Osteoblast (primary cell): ENCODE measurements around the gene MTHFD2L. TPM values are rescaled to one million over a fixed set of nuclear protein-coding genes. Genes with fewer than 3 reads are reported as not detected.

Experiments
- DNase-seq: peaks from one replicate; pipeline ENCODE4 v3.0.0; 2011; ENCODE audit warnings: low spot score, mixed read lengths; ENCODE audit not compliant: insufficient read length; ENCODE audit errors: missing footprints
- H2AFZ ChIP-seq: 2 replicates; pipeline ENCODE4 v1.6.0; 2011; ENCODE audit warnings: mild to moderate bottlenecking, low read length
- H3K27ac ChIP-seq: 2 replicates; pipeline ENCODE4 v1.5.1; 2011; ENCODE audit warnings: mild to moderate bottlenecking, low read depth, low read length, moderate library complexity
- H3K27me3 ChIP-seq: 2 replicates; pipeline ENCODE4 v1.6.0; 2012; ENCODE audit warnings: mild to moderate bottlenecking, control low read depth, inconsistent platforms, low read length, moderate library complexity; ENCODE audit not compliant: insufficient read depth
- H3K36me3 ChIP-seq: 2 replicates; pipeline ENCODE4 v1.5.1; 2011; ENCODE audit warnings: mild to moderate bottlenecking, low read length, control low read depth, moderate library complexity; ENCODE audit not compliant: insufficient read depth
- H3K4me1 ChIP-seq: 2 replicates; pipeline ENCODE4 v1.5.1; 2011; ENCODE audit warnings: mild to moderate bottlenecking, low read length, control low read depth, moderate library complexity; ENCODE audit not compliant: insufficient read depth
- H3K4me2 ChIP-seq: 2 replicates; pipeline ENCODE4 v1.6.0; 2011; ENCODE audit warnings: mild to moderate bottlenecking, low read length; ENCODE audit not compliant: insufficient read depth
- H3K4me3 ChIP-seq: fragments of 200-600 bp; sonication (generic); 3 replicates; pipeline ENCODE4 v1.5.1; 2012; ENCODE audit warnings: mild to moderate bottlenecking, low read length, inconsistent platforms; ENCODE audit not compliant: insufficient read depth
- H3K79me2 ChIP-seq: 2 replicates; pipeline ENCODE4 v1.6.0; 2012; ENCODE audit warnings: mild to moderate bottlenecking, low read length, control low read depth, inconsistent platforms; ENCODE audit not compliant: insufficient read depth
- H3K9me3 ChIP-seq: 2 replicates; pipeline ENCODE4 v1.5.1; 2011; ENCODE audit warnings: low read depth, low read length, control low read depth
- H4K20me1 ChIP-seq: 2 replicates; pipeline ENCODE4 v1.6.0; 2012; ENCODE audit warnings: mild to moderate bottlenecking, low read length, control low read depth; ENCODE audit not compliant: insufficient read depth
- CTCF ChIP-seq: IDR thresholded peaks from 2 replicates; pipeline ENCODE4 v1.5.1; 2011; ENCODE audit warnings: mild to moderate bottlenecking, low read depth, low read length, moderate library complexity; ENCODE audit errors: extremely low read depth
- total RNA-seq: library from RNA; depleted of rRNA; stranded (reverse); fragments of >200 nt; gene quantifications from 2 replicates; pipeline ENCODE4 v1.2.3, GENCODE V29; 2012

Gene MTHFD2L
- total RNA-seq, 1 donor: 13.0 TPM

GRCh38 chr4:74109870-74110605 is 47.9 kb upstream of the MTHFD2L start:
- DNase-seq: no peak
- Histone ChIP-seq H3K4me1 (peaks cover 66% of the 10 kb centered on the region), H4K20me1 (no peaks in the 10 kb centered on the region), H3K79me2 (no peaks in the 10 kb centered on the region), H3K9me3 (no peaks in the 10 kb centered on the region), H3K4me3 (peak overlapping the region; percentile 41), H3K36me3 (no peaks in the 10 kb centered on the region), H2AFZ (no peak overlapping the region), H3K27ac (peak overlapping the region; percentile 100), H3K4me2 (peak overlapping the region; percentile 84), H3K27me3 (no peaks in the 10 kb centered on the region)
- TF ChIP-seq CTCF: no peak

DNA sequence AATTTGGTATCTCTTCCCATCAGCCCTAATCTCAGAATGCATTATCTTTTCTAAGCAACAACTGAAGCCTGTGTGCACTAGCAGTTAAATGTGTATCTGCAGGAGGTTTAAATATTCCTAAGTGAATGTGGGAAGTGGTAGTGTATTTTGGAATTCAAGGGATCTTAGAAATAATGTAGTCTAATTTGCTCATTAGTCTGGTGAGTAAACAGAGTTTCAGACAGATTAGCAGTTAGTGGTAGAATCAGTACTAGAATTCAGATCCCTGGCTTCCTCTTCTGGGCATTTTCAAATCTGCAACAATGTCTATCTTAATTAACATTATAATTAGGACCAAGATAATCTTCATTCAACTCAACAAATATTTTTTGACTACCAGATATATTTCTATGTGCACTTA is 47.2 kb upstream of the MTHFD2L start:
- peaks cover 62% of the 10 kb centered on the region for H3K4me1 ChIP-seq
- TF ChIP-seq CTCF: no peak
- no peaks in the 10 kb centered on the region for H3K36me3 ChIP-seq
- peak overlapping the region; percentile 100 for H3K27ac ChIP-seq
- H3K4me3 ChIP-seq: no peak overlapping the region
- H3K9me3 ChIP-seq: no peaks in the 10 kb centered on the region
- no peaks in the 10 kb centered on the region for H4K20me1 ChIP-seq
- no peaks in the 10 kb centered on the region for H3K79me2 ChIP-seq
- H2AFZ ChIP-seq: no peak overlapping the region
- H3K27me3 ChIP-seq: no peaks in the 10 kb centered on the region
- no peak for DNase-seq
- H3K4me2 ChIP-seq: peak overlapping the region; percentile 84

GRCh38 chr4:74111306-74111975 is 46.5 kb upstream of the MTHFD2L start:
- no peaks in the 10 kb centered on the region for H3K27me3 ChIP-seq
- H4K20me1 ChIP-seq: no peaks in the 10 kb centered on the region
- H3K4me1 ChIP-seq: peaks cover 61% of the 10 kb centered on the region
- no peaks in the 10 kb centered on the region for H3K79me2 ChIP-seq
- no peak overlapping the region for H2AFZ ChIP-seq
- no peak overlapping the region for H3K4me3 ChIP-seq
- H3K9me3 ChIP-seq: no peaks in the 10 kb centered on the region
- DNase-seq: no peak
- peak overlapping the region; percentile 100 for H3K27ac ChIP-seq
- no peak for TF ChIP-seq CTCF
- H3K4me2 ChIP-seq: no peak overlapping the region
- no peaks in the 10 kb centered on the region for H3K36me3 ChIP-seq

DNA sequence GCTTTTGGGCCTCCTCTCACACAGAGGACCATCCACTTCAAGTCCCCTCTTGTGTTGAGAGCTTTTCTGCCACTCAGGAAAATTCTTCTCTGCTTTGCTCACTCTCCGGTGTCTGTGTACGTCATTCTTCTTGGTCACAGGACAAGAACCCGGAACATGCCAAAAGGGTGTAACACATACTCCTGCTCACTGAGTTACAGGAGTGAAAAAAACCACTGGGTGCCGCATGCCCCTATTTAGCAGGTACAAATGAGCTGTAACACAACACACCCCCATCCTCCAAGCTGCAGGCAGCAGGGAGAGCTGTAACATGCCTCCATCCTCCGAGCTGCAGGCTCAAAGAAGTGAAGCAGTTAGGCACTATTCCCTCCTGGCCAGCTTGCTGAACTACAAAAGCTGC is 45.9 kb upstream of the MTHFD2L start:
- peak overlapping the region; percentile 100 for H3K27ac ChIP-seq
- H3K4me3 ChIP-seq: no peak overlapping the region
- DNase-seq: no peak
- TF ChIP-seq CTCF: no peak
- no peaks in the 10 kb centered on the region for H3K9me3 ChIP-seq
- H2AFZ ChIP-seq: peak overlapping the region; percentile 26
- H3K27me3 ChIP-seq: no peaks in the 10 kb centered on the region
- H3K4me1 ChIP-seq: peaks cover 66% of the 10 kb centered on the region
- H3K4me2 ChIP-seq: no peak overlapping the region
- no peaks in the 10 kb centered on the region for H4K20me1 ChIP-seq
- H3K36me3 ChIP-seq: no peaks in the 10 kb centered on the region
- no peaks in the 10 kb centered on the region for H3K79me2 ChIP-seq
